Amygdala (tissue), 56 donors: ENCODE results near the gene SLC35E3.

Experiments
- DNase-seq, 56 donors: peaks; one replicate each; lab custom pipeline; 2025; lab: John Stamatoyannopoulos, UW

The SLC35E3 gene

DNA sequence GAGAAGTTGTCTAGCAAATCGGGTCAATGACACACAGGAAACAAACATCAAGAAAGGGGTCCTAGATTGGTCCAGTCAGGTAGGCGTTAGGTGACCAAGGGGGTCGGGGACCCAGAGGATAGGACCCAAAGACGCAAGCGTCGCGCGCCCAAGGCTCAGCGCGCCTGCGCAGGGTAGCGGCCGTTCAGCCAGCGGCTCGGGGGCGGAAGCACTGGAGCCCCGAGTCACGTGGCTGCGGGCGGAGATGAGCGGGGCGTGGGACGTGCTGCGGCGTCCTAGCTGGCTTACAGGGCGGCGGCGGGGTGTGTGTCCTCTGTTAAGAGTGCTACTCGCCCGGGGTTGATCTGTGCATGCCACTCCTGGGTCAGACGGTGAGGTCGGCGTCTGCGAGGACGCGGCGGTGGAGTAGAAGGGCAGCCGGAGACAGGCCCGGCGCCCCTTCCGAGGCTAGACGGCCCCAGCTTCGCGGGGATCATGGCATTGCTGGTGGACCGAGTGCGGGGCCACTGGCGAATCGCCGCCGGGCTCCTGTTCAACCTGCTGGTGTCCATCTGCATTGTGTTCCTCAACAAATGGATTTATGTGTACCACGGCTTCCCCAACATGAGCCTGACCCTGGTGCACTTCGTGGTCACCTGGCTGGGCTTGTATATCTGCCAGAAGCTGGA is at the start of gene SLC35E3:
Gene SLC35E3 (plus strand): TSS at position 273 of the 668 bp plus-strand sequence. CDS start 202 bp downstream, at position 475.
- peak; percentile 52 to 95 (median 86) for DNase-seq

DNA sequence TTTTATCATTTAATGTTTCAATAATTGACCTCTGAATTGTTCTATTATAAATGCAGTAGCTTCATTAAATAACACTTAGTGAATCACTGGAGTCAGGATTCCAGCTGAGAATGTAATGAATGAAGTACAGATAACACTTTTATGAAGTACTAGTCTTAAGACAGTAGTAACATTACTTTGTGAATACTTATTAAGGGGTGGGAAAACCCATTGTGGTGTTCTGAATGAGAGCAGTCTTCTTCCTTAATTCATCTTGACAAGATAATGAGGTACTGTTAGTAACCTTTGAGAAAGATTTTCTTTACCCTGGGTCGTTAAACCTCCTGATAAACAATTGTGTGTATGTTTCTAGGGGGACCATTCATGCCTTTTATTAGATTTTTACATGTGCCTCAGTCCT is 46.5 kb upstream of the SLC35E3 start:
- DNase-seq, result no peak

GRCh38 chr12:68727776-68728175 is 18.2 kb upstream of the SLC35E3 start:
- no peak for DNase-seq

GRCh38 chr12:68733661-68734071 is 12.3 kb upstream of the SLC35E3 start:
- no peak for DNase-seq

DNA sequence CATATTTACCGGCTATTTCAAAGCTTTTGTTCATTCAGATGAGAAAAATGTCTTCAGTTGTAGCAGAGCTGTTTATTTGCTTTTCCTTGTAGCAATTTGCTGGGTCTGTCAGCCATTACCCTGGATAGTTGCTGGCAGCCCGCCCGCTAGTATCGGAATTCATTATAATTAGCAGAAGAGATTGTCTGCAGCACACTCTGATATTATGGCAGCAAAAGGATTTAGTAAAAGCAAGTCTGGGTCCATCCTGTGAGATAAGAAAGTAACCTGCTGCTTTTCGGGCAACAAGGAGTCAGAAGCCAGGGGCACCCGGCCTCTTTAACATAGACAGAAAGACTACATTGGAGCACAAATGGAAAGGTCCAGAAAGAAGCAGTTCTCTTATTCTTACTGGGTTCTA is 6.1 kb upstream of the SLC35E3 start:
- no peak for DNase-seq

- DNase-seq, result no peak
Measured at GRCh38 chr12:68743356-68743755, 2.6 kb upstream of the SLC35E3 start.

GRCh38 chr12:68745376-68745903 is 536 bp upstream of the SLC35E3 start:
- no peak for DNase-seq

GRCh38 chr12:68746572-68747180 is 700 bp downstream of the SLC35E3 start:
- peak in 42 of 56 donors; percentile 15 to 73 (median 44) for DNase-seq

- DNase-seq, result no peak
Measured at GRCh38 chr12:68749443-68749842, 3.5 kb downstream of the SLC35E3 start.

DNA sequence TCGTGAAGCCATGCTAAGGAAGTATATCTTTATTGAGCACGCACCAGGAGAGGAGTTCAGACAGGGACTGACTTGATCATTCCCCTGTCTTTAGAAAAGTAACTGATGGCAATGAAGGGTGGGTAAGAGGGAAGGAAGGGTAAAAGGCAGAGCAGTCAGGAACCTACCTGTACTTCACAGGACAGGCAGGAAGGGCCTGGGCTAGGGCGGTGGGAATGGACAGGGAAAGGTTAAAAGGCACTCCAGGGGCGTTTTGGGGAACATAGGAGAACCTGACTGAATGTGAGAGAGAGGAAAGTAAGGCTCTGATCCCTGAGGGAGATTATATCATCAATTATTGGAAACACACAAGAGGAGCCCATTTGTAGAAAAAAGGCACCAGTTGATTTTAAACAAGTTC is 3.9 kb downstream of the SLC35E3 start:
- no peak for DNase-seq

DNA sequence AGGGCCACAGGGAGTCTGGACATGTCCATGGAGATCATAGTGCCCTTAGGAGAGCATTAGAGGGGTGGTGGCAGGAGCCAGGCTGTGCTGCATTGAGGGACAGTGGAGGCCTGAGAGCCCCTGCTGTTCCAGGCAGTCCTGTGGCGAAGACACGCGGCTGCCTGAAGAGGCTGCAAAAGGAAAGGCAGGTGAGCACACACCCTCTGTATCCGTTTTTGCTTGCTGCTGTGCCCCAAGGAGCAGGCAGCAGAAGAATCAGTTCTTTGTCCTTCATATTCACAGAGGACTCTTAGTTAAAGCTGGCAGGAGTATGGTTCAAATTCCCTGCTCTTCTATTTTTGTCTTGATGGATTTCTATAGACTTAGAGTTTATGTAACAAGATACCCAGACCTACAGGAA is 4.5 kb downstream of the SLC35E3 start:
- DNase-seq, result peak in 11 of 56 donors; percentile 2 to 13 (median 8)

- no peak for DNase-seq
Measured at GRCh38 chr12:68755536-68756243, 9.7 kb downstream of the SLC35E3 start.

DNA sequence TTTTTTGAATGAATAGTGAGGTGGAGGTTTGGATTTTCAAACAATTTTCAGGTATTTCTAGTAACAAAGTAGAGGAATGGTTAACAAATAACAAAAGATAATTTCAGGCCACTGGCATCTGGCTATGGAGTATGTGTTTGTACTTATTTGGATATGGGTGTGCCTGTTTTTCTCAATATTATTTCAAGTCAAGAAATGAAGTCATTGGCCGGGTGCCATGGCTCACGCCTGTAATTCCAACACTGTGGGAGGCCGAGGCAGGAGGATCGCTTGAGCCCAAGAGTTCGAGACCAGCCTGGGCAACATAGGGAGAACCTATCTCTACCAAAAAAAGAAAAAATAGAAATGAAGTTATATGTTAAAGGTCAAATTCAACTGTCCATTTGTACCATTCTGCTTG is 13.9 kb downstream of the SLC35E3 start:
- no peak for DNase-seq

- no peak for DNase-seq
Measured at GRCh38 chr12:68760806-68761441, 14.9 kb downstream of the SLC35E3 start.

GRCh38 chr12:68761442-68761812 is 15.5 kb downstream of the SLC35E3 start:
- no peak for DNase-seq

GRCh38 chr12:68761901-68762630 is 16.1 kb downstream of the SLC35E3 start:
- no peak for DNase-seq

- no peak for DNase-seq
Measured at GRCh38 chr12:68762691-68763090, 16.7 kb downstream of the SLC35E3 start.

- DNase-seq, result no peak
Measured at GRCh38 chr12:68765696-68766095, 19.7 kb downstream of the SLC35E3 start.

GRCh38 chr12:68766646-68767045 is 20.7 kb downstream of the SLC35E3 start:
- DNase-seq, result no peak

GRCh38 chr12:68767191-68767590 is 21.2 kb downstream of the SLC35E3 start:
- no peak for DNase-seq
